Right atrium auricular region (tissue), 2 donors: Measurements from ENCODE around the gene POLR3GL. TPM values are rescaled to one million over a fixed set of nuclear protein-coding genes. Genes with fewer than 3 reads are reported as not detected.
A peak's percentile ranks its signal among the peaks of the same experiment; 100 is the strongest.

Source experiments
- DNase-seq: peaks from one replicate; pipeline ENCODE4 v3.0.0-alpha.2; 2019; ENCODE audit warnings: low spot score
- H3K27ac ChIP-seq, 2 donors: fragments of 200-600 bp; sonication (generic); 1 replicate in 1 of 2; 2 replicates in 1 of 2; pipeline ENCODE4 v1.5.1; 2016 to 2019
- H3K27me3 ChIP-seq, 2 donors: fragments of 200-600 bp; sonication (generic); one replicate each; pipeline versions ENCODE4 v1.5.1 to v1.6.0; 2017 to 2019
- H3K36me3 ChIP-seq: fragments of 200-600 bp; sonication (generic); one replicate; pipeline ENCODE4 v1.5.1; 2016
- H3K4me1 ChIP-seq, 2 donors: fragments of 200-600 bp; sonication (generic); one replicate each; pipeline versions ENCODE4 v1.5.1 to v1.6.0; 2017 to 2019
- H3K4me3 ChIP-seq, 2 donors: fragments of 200-600 bp; sonication (generic); 1 replicate in 1 of 2; 2 replicates in 1 of 2; pipeline ENCODE4 v1.5.1; 2017 to 2019; ENCODE audit warnings: mild to moderate bottlenecking in 1 of 2, moderate library complexity in 1 of 2
- H3K9me3 ChIP-seq, 2 donors: fragments of 200-600 bp; sonication (generic); one replicate each; pipeline ENCODE4 v1.5.1; 2019
- total RNA-seq, 2 donors: library from RNA; depleted of rRNA; stranded (reverse); fragments of >200 nt; gene quantifications; one replicate each; pipeline ENCODE4 v1.1.0, GENCODE V29; 2016
- TF ChIP-seq, protein P1 (sequence below), 2 donors: fragments of 200-600 bp; sonication (generic); IDR thresholded peaks; one replicate each; pipeline ENCODE4 v1.5.1; 2019; ENCODE audit warnings: antibody characterized with exemption in 2 of 2

The POLR3GL gene
- total RNA-seq, 2 donors from 2014 or later, result 36.4 to 45.2 TPM

DNA sequence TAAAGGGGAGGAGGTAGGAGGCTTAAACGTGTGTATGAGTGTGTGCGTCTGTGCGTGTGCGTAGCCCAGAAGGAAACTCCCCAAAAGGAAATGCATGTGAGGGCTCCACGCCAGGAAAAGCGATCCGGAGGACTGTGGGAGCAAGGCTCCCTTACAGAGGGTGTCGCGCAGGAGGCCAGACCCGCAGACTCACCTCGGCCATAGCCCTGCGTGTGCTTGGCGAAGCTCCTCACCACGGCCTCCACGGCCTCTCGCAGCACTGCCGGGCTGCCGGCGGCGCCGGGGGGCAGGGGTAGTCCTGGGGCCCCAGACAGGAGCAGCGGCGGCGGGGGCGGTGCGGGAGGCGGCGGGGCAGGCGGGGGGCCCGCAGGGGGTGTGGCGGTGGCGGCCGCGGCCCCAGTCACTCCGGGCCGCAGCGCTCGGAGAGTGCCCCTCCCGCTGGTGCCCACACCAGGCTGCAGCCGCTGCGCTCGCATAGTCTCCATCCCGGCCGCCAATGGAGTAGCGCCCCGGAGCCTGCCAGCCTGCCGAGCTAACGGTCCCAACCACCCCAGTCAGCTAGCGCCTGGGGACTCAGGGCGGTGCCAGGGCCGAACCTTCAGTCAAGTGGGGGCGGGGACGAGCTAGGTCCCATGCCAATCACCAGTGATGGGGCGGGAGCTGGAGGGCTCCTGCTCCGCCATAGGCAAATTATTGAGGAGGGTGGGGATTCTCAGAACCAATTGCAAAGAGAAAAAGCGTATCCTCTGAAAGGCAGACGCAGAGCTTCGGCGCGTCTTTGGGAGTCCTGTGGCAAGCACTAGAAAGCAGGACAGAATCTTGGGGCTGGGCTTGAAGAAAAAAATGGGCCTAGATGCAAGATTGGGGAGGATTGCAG is 6.8 kb upstream of the POLR3GL start, which contains the start of gene LIX1L:
LIX1L (minus strand) TSS at position 575 of the 877 bp plus-strand sequence; CDS start at position 485, 90 bp downstream.
- peak within 1 kb of the TSS; percentile 97 to 98 for H3K27ac ChIP-seq
- H3K4me3 ChIP-seq, result peak within 1 kb of the TSS; percentile 80 to 82
- TF ChIP-seq, protein P1, sequence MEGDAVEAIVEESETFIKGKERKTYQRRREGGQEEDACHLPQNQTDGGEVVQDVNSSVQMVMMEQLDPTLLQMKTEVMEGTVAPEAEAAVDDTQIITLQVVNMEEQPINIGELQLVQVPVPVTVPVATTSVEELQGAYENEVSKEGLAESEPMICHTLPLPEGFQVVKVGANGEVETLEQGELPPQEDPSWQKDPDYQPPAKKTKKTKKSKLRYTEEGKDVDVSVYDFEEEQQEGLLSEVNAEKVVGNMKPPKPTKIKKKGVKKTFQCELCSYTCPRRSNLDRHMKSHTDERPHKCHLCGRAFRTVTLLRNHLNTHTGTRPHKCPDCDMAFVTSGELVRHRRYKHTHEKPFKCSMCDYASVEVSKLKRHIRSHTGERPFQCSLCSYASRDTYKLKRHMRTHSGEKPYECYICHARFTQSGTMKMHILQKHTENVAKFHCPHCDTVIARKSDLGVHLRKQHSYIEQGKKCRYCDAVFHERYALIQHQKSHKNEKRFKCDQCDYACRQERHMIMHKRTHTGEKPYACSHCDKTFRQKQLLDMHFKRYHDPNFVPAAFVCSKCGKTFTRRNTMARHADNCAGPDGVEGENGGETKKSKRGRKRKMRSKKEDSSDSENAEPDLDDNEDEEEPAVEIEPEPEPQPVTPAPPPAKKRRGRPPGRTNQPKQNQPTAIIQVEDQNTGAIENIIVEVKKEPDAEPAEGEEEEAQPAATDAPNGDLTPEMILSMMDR (IDR thresholded peaks at IDR 0.05), result no peak
- H3K27me3 ChIP-seq, result no peaks in the 10 kb centered on the region
- H3K4me1 ChIP-seq, result peaks cover 0 to 67% of the 10 kb centered on the region in 2 donors
- peak; percentile 96 for DNase-seq
- H3K9me3 ChIP-seq, result no peaks in the 10 kb centered on the region
- no peaks in the 10 kb centered on the region for H3K36me3 ChIP-seq

DNA sequence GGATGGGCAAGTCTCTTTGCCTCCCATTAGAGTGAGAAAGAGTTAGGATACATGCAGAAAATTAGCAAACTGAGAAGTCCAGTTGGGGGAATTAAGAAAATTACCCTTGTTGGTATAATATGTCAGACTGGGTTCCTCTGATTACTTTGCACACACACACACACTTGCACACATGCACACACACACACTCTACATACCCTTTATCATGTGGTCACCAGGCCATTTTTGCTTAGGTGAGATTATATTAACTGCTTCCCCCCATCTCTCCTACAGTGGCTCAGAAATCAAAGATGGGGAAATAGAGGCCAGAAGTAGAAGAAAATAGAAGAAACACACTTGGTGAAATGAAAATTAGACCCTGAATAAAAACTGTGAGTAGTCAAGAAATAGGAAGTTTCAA is 5.8 kb upstream of the POLR3GL start:
- DNase-seq, result no peak
- Histone ChIP-seq H3K27ac (peak overlapping the region; percentile 97 to 98), H3K9me3 (no peaks in the 10 kb centered on the region), H3K4me3 (no peak overlapping the region), H3K4me1 (peaks cover 0 to 74% of the 10 kb centered on the region in 2 donors), H3K27me3 (no peaks in the 10 kb centered on the region), H3K36me3 (no peaks in the 10 kb centered on the region)
- TF ChIP-seq, protein P1 (IDR thresholded peaks at IDR 0.05), result no peak

DNA sequence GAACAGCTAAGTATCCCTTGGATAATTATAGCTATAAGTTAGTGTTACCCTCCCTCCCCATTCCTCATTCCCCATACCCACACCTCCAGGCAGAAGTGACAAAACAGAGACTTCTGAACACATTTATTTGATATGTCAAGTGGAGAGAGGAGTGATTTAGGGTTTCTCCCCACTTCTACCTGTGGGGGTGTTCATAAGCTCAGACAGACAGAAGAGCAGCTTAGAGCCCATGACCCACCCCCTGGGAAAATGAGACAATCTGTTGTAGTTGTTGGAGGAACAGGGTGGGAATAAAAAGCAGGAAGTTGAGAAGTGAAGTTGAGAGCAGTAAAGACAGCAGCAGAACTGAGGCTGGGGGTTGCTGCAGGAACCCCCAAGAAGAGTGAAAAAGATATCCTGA is 5.2 kb upstream of the POLR3GL start:
- TF ChIP-seq, protein P1 (IDR thresholded peaks at IDR 0.05), result no peak
- no peak for DNase-seq
- Histone ChIP-seq H3K36me3 (no peaks in the 10 kb centered on the region), H3K9me3 (no peaks in the 10 kb centered on the region), H3K4me3 (no peak overlapping the region), H3K27me3 (no peaks in the 10 kb centered on the region), H3K27ac (peak overlapping the region; percentile 93 to 98), H3K4me1 (peaks cover 0 to 73% of the 10 kb centered on the region in 2 donors)

DNA sequence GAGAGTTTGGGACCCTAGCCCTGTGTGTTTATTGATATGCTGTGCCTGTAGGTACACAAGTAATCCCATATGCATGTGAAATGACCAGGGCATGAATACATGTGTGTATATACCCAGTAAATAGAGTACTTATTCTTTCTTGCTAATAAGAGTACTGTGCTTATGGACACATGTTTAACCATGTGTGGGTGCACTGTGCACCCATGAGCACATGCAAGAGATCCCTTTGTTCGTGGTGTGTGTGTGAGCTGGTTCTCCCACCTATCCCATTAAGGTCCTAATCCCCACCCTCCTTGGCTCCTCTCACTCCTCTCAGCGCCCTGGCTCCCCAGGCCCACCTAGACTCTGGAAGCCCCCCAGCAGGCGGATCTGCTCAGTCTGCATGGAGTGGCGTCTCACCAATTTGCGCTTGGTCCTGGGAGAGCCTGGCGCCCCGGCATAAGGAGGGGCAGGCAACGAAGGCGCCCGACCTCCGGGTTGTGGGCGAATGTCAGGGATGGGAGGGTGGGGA is 4.5 kb upstream of the POLR3GL start:
- peaks cover 0 to 66% of the 10 kb centered on the region in 2 donors for H3K4me1 ChIP-seq
- DNase-seq, result no peak
- H3K4me3 ChIP-seq, result peak overlapping the region; percentile 53 to 60
- peak overlapping the region; percentile 93 for H3K27ac ChIP-seq
- no peaks in the 10 kb centered on the region for H3K9me3 ChIP-seq
- TF ChIP-seq, protein P1 (IDR thresholded peaks at IDR 0.05), result no peak
- H3K27me3 ChIP-seq, result no peaks in the 10 kb centered on the region
- no peaks in the 10 kb centered on the region for H3K36me3 ChIP-seq

DNA sequence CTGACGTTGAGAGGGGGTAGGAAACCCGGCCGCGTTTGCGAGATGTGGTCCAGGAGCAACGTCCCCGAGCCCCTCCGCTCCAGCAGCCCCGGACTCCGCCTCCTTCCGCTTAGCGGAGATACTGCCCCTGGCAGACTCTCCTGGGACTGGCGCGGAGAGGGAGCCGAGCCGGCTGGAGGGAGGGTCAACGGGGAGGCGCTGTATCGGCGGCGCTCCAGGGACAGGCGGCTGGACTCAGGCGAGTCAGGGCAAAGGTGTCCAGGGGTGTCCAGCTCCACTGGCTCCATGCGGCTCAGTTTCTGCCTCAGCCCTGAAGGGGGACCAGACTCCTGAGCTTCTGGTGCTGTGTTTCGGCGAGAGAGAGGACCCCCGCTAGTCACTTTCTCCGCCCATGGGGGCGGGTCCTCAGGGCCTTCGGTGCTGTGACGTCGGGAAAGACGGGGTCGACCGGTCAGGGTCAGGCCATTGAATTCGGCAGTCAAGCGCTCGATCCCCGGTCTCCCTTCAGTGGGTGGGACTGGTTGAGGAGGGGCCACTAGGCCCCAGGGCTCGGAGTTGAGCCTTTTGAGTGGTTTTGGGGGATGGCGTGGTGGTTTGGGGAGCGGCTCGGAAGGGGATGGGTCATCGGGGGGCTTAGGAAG is 3.9 kb upstream of the POLR3GL start:
- peaks cover 0 to 60% of the 10 kb centered on the region in 2 donors for H3K4me1 ChIP-seq
- DNase-seq, result peak; percentile 85

More for the DNA sequence above, 3.9 kb upstream of the POLR3GL start:
- Histone ChIP-seq H3K9me3 (no peaks in the 10 kb centered on the region), H3K4me3 (peak overlapping the region; percentile 53 to 60), H3K27me3 (no peaks in the 10 kb centered on the region), H3K27ac (peak overlapping the region; percentile 93), H3K36me3 (no peaks in the 10 kb centered on the region)
- TF ChIP-seq, protein P1 (IDR thresholded peaks at IDR 0.05), result peak in 1 of 2 donors; percentile 24
